HepG2 (cell line): ENCODE results near the gene OR6S1. TPM values are rescaled to one million over a fixed set of nuclear protein-coding genes. Genes with fewer than 3 reads are reported as not detected.
A peak's percentile ranks its signal among the peaks of the same experiment; 100 is the strongest.

Experiments
- ARHGAP35 ChIP-seq: sonication (generic); formaldehyde crosslinking; IDR thresholded peaks from 2 replicates; pipeline ENCODE4 v1.9.0; 2022; ENCODE audit warnings: mild to moderate bottlenecking, inconsistent platforms, moderate library complexity, missing genetic modification reagents, borderline replicate concordance
- BORCS8-MEF2B ChIP-seq: sonication (generic); formaldehyde crosslinking; IDR thresholded peaks from 2 replicates; pipeline ENCODE4 v1.8.0; 2022; ENCODE audit warnings: mild to moderate bottlenecking, missing genetic modification reagents
- ETV5 ChIP-seq: IDR thresholded peaks from 2 replicates; pipeline ENCODE4 v1.6.1; 2018; ENCODE audit warnings: missing biosample characterization, missing genetic modification reagents, inconsistent platforms, borderline replicate concordance
- FOSL1 ChIP-seq: sonication (generic); formaldehyde crosslinking; IDR thresholded peaks from 2 replicates; pipeline ENCODE4 v1.9.0; 2021; ENCODE audit warnings: missing genetic modification reagents, borderline replicate concordance
- KDM1A ChIP-seq: IDR thresholded peaks from 2 replicates; pipeline ENCODE4 v1.6.1; 2016; ENCODE audit warnings: missing compliant biosample characterization
- KDM4B ChIP-seq: sonication (generic); formaldehyde crosslinking; IDR thresholded peaks from 2 replicates; pipeline ENCODE4 v1.4.0; 2020; ENCODE audit warnings: missing genetic modification reagents
- KLF11 ChIP-seq: IDR thresholded peaks from 2 replicates; pipeline ENCODE4 v1.6.1; 2016; ENCODE audit warnings: missing compliant biosample characterization
- NFATC3 ChIP-seq: sonication (generic); formaldehyde crosslinking; IDR thresholded peaks from 2 replicates; pipeline ENCODE4 v1.5.1; 2020; ENCODE audit warnings: mild to moderate bottlenecking, missing genetic modification reagents
- NR2C2 ChIP-seq: sonication (generic); formaldehyde crosslinking; IDR thresholded peaks from 2 replicates; pipeline ENCODE4 v1.4.0; 2020; ENCODE audit warnings: missing genetic modification reagents, mild to moderate bottlenecking, moderate library complexity, borderline replicate concordance
- PITX1 ChIP-seq: sonication (generic); formaldehyde crosslinking; IDR thresholded peaks from 2 replicates; pipeline ENCODE4 v1.5.1; 2020; ENCODE audit warnings: mild to moderate bottlenecking, missing genetic modification reagents
- SNAI1 ChIP-seq: sonication (generic); formaldehyde crosslinking; IDR thresholded peaks from 2 replicates; pipeline ENCODE4 v1.5.0; 2020; ENCODE audit warnings: mild to moderate bottlenecking, missing genetic modification reagents, borderline replicate concordance
- SP5 ChIP-seq: IDR thresholded peaks from 2 replicates; pipeline ENCODE4 v1.6.1; 2016; ENCODE audit warnings: low read depth, borderline replicate concordance
- THAP8 ChIP-seq: sonication (generic); formaldehyde crosslinking; IDR thresholded peaks from 2 replicates; pipeline ENCODE4 v1.5.1; 2020; ENCODE audit warnings: missing genetic modification reagents, mild to moderate bottlenecking, borderline replicate concordance
- ZBTB33 ChIP-seq: sonication (generic); formaldehyde crosslinking; IDR thresholded peaks from 2 replicates; pipeline ENCODE4 v1.4.0; 2020; ENCODE audit warnings: missing genetic modification reagents
- ZBTB38 ChIP-seq: sonication (generic); formaldehyde crosslinking; IDR thresholded peaks from 2 replicates; pipeline ENCODE4 v1.5.1; 2020; ENCODE audit warnings: mild to moderate bottlenecking, missing genetic modification reagents
- ZNF205 ChIP-seq: IDR thresholded peaks from 2 replicates; pipeline ENCODE4 v1.6.1; 2018; ENCODE audit warnings: missing biosample characterization, missing genetic modification reagents
- ZNF430 ChIP-seq: sonication (generic); formaldehyde crosslinking; IDR thresholded peaks from 2 replicates; pipeline ENCODE4 v1.9.0; 2021; ENCODE audit warnings: mild to moderate bottlenecking, missing genetic modification reagents
- polyA plus RNA-seq, 8 experiments: library from polyadenylated mRNA; depleted of rRNA in 3 of 8; stranded (reverse) in 7 of 8; unstranded in 1 of 8; fragments of >200 nt; fragmentation: Illumina TruSeq in 4 of 8; extraction: Trizol in 4 of 8; gene quantifications; 2 replicates each; pipeline versions ENCODE4 v1.2.1 to v1.2.3, GENCODE V29; 2011 to 2016; ENCODE audit warnings: low read depth in 4 of 8, missing spikeins in 1 of 8, mixed read lengths in 1 of 8; ENCODE audit not compliant: insufficient read depth in 1 of 8
- total RNA-seq, 5 experiments: library from RNA; depleted of rRNA; stranded (reverse); fragments of >200 nt; fragmentation: Illumina TruSeq; extraction: Trizol; gene quantifications; 2 replicates each; pipeline ENCODE4 v1.2.3, GENCODE V29; 2016; ENCODE audit warnings: low read depth in 1 of 5
- TF ChIP-seq, protein P1 (sequence below): sonication (generic); formaldehyde crosslinking; IDR thresholded peaks from 2 replicates; pipeline ENCODE4 v1.5.1; 2020; ENCODE audit warnings: mild to moderate bottlenecking, missing genetic modification reagents, borderline replicate concordance
- TF ChIP-seq, protein P2 (sequence below): sonication (generic); formaldehyde crosslinking; IDR thresholded peaks from 2 replicates; pipeline ENCODE4 v1.8.0; 2022; ENCODE audit warnings: missing genetic modification reagents, mild to moderate bottlenecking, inconsistent platforms, borderline replicate concordance
- TF ChIP-seq, protein P3 (sequence below): sonication (generic); formaldehyde crosslinking; IDR thresholded peaks from 2 replicates; pipeline ENCODE4 v1.4.0; 2020; ENCODE audit warnings: missing genetic modification reagents, mild to moderate bottlenecking, borderline replicate concordance

Gene OR6S1
- total and polyA plus RNA-seq, 2 of the 13 experiments (the other 11 are each of a cell fraction or from before 2014, with no cell fraction given): 0.09 TPM; not detected in 1

DNA sequence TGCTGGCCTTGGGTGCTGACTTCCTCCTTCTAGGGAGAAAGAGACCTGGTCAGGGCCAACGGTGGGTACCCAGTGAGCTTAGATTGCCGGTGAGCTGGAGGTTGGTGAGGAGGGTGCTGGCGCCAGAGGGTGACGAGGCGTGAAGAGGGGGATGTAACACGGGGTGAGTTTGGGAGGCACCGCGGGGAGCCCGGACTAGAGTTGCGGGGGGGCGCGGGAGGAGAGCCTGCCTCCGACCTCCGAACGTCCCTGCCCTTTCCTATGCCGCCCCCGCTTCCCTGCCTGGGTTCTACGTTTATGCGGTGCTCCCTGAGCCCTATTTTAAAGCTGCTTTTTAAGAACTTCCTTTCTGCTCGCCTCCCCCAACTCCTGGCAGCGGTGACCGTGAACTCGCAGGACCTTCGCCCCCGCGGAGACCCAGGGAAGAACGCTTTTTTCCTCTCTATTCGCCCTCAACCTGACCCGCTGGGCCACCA is 18.6 kb downstream of the OR6S1 start (continued):
- TF ChIP-seq, protein P1, sequence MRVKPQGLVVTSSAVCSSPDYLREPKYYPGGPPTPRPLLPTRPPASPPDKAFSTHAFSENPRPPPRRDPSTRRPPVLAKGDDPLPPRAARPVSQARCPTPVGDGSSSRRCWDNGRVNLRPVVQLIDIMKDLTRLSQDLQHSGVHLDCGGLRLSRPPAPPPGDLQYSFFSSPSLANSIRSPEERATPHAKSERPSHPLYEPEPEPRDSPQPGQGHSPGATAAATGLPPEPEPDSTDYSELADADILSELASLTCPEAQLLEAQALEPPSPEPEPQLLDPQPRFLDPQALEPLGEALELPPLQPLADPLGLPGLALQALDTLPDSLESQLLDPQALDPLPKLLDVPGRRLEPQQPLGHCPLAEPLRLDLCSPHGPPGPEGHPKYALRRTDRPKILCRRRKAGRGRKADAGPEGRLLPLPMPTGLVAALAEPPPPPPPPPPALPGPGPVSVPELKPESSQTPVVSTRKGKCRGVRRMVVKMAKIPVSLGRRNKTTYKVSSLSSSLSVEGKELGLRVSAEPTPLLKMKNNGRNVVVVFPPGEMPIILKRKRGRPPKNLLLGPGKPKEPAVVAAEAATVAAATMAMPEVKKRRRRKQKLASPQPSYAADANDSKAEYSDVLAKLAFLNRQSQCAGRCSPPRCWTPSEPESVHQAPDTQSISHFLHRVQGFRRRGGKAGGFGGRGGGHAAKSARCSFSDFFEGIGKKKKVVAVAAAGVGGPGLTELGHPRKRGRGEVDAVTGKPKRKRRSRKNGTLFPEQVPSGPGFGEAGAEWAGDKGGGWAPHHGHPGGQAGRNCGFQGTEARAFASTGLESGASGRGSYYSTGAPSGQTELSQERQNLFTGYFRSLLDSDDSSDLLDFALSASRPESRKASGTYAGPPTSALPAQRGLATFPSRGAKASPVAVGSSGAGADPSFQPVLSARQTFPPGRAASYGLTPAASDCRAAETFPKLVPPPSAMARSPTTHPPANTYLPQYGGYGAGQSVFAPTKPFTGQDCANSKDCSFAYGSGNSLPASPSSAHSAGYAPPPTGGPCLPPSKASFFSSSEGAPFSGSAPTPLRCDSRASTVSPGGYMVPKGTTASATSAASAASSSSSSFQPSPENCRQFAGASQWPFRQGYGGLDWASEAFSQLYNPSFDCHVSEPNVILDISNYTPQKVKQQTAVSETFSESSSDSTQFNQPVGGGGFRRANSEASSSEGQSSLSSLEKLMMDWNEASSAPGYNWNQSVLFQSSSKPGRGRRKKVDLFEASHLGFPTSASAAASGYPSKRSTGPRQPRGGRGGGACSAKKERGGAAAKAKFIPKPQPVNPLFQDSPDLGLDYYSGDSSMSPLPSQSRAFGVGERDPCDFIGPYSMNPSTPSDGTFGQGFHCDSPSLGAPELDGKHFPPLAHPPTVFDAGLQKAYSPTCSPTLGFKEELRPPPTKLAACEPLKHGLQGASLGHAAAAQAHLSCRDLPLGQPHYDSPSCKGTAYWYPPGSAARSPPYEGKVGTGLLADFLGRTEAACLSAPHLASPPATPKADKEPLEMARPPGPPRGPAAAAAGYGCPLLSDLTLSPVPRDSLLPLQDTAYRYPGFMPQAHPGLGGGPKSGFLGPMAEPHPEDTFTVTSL (CRISPR knock-in tag): peak; percentile 48; the same call in 1 of the 2 replicates
- TF ChIP-seq KLF11 (CRISPR knock-in tag) (no peak), ZNF430 (CRISPR knock-in tag) (no peak), PITX1 (no peak), NR2C2 (CRISPR knock-in tag) (peak; percentile 34; the same call in 1 of the 2 replicates), ETV5 (CRISPR knock-in tag) (peak; percentile 20; the same call in 1 of the 2 replicates), FOSL1 (CRISPR knock-in tag) (no peak), BORCS8-MEF2B (CRISPR knock-in tag) (0 out of 2 replicates have a peak, but pooled peaks have one; percentile 47), THAP8 (CRISPR knock-in tag) (no peak), ZBTB33 (peak; percentile 48; the same call in 1 of the 2 replicates), SP5 (no peak), KDM4B (CRISPR knock-in tag) (no peak), ZBTB38 (CRISPR knock-in tag) (peak; percentile 85), NFATC3 (CRISPR knock-in tag) (no peak), ZNF205 (CRISPR knock-in tag) (no peak), KDM1A (CRISPR knock-in tag) (no peak), SNAI1 (CRISPR knock-in tag) (no peak), ARHGAP35 (CRISPR knock-in tag) (no peak)
- TF ChIP-seq, protein P2, sequence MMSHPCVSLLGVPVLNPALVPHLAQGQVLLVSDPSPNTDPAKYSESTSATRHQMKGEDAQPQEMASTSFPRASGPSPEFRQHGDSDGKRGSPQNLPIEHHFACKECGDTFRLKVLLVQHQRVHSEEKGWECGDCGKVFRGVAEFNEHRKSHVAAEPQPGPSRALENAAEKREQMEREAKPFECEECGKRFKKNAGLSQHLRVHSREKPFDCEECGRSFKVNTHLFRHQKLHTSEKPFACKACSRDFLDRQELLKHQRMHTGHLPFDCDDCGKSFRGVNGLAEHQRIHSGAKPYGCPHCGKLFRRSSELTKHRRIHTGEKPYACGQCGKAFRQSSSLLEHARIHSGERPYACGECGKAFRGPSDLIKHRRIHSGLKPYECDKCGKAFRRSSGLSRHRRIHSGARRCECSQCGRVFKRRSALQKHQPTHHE: no peak
- TF ChIP-seq, protein P3, sequence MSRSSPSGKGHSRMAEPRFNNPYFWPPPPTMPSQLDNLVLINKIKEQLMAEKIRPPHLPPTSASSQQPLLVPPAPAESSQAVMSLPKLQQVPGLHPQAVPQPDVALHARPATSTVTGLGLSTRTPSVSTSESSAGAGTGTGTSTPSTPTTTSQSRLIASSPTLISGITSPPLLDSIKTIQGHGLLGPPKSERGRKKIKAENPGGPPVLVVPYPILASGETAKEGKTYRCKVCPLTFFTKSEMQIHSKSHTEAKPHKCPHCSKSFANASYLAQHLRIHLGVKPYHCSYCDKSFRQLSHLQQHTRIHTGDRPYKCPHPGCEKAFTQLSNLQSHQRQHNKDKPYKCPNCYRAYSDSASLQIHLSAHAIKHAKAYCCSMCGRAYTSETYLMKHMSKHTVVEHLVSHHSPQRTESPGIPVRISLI: peak; percentile 56; the same call in 1 of the 2 replicates
